Stimulated activated memory B cell treated with anti-CD40 and anti-IgM and Interleukin-4, amounts not matched to agents 10 μg/mL and 1 μg/mL and 100 μg/mL, for 72 hours (primary cell): Measurements from ENCODE around the gene RELL2.
A peak's percentile ranks its signal among the peaks of the same experiment; 100 is the strongest.

ENCODE experiments used
- ATAC-seq: fragments of 150-1000 bp; cut with Tn5 transposase; 2 replicates; pipeline ENCODE4 v1.10.0; 2021
- H3K27ac Mint-ChIP-seq: one replicate; pipeline ENCODE4 v1.8.0; 2022; ENCODE audit warnings: mild to moderate bottlenecking, mixed read lengths
- H3K27me3 Mint-ChIP-seq: one replicate; pipeline ENCODE4 v1.8.0; 2022; ENCODE audit warnings: mixed read lengths
- H3K36me3 Mint-ChIP-seq: one replicate; pipeline ENCODE4 v1.8.0; 2022; ENCODE audit warnings: mixed read lengths
- H3K4me1 Mint-ChIP-seq: one replicate; pipeline ENCODE4 v1.8.0; 2022; ENCODE audit warnings: mixed read lengths
- H3K4me3 Mint-ChIP-seq: one replicate; pipeline ENCODE4 v1.8.0; 2022; ENCODE audit warnings: mild to moderate bottlenecking, moderate library complexity, mixed read lengths
- H3K9me3 Mint-ChIP-seq: one replicate; pipeline ENCODE4 v1.8.0; 2022; ENCODE audit warnings: mixed read lengths

The RELL2 gene

DNA sequence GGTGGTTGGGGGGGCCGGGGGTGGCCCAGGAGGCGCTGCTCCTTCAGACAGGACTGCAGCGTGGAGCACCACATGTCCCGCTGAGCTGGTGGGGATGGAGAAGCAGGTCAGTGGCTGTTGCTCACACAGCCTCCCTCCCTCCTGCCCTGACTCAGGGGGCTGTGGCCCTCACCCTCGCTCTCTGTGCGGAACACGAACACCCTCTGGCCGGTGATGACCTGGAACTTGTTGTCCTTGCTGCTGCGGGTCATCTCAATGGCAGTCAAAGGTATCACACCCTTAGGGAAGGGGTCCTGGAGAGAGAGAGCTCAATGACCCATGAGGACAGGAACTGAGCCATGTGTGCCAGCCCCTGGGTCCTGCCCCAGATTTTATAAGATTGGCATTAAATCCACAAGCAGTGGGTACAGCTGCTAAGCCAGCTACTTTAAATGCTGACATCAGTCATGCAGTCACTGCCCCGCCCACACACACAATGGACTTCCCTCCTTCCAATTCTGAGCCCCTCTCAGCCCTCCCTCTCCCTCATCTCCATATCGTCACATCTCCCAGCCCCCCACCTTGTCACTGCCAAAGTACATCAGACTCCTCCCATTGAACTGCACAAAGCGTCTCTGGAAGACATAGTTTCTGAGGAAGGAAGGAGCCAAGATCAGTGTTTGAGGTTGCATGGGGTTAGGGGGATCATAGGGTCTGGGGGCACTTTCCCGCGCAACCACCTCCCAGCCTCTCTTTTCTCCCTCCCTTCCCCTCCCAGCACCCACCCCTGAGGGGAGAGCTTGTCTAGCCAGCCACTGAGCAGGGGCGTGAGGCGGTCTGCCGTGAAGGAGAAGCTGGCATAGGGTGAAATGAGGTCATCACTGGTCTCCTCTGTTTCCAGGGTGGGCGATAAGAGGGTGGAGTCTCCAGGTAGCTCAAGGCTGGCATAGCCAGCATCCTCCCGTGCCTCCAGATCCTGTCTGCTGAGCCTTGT lies 36.3 kb downstream of the RELL2 start:
- Mint-ChIP-seq H3K27me3 (peaks cover 4% of the 10 kb centered on the region), H3K36me3 (no peaks in the 10 kb centered on the region), H3K9me3 (no peaks in the 10 kb centered on the region), H3K4me1 (no peaks in the 10 kb centered on the region), H3K27ac (no peak overlapping the region), H3K4me3 (no peak overlapping the region)
- ATAC-seq, result no peak

DNA sequence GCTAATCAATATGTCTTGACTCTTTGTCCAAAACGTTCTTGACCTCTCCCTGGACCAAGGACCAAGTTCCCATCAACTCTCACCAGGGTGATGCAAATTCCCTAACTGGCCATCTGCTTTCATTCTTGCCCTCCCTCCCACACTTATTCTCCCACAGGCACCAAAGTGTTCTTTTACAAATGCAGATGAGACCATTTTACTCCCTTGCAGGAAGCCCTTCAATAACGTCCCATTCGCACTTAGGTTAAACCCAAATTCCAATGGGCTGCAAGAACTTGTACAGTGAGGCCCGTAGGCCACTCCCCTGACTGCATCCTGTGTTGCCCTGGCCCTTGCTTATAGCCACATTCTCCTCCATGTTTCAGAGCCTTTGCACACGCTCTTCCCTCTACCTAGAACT lies 38.0 kb downstream of the RELL2 start:
- no peak overlapping the region for H3K27ac Mint-ChIP-seq
- H3K27me3 Mint-ChIP-seq, result peaks cover 8% of the 10 kb centered on the region
- no peak for ATAC-seq
- no peaks in the 10 kb centered on the region for H3K36me3 Mint-ChIP-seq
- no peak overlapping the region for H3K4me3 Mint-ChIP-seq
- H3K9me3 Mint-ChIP-seq, result no peaks in the 10 kb centered on the region
- H3K4me1 Mint-ChIP-seq, result no peaks in the 10 kb centered on the region

DNA sequence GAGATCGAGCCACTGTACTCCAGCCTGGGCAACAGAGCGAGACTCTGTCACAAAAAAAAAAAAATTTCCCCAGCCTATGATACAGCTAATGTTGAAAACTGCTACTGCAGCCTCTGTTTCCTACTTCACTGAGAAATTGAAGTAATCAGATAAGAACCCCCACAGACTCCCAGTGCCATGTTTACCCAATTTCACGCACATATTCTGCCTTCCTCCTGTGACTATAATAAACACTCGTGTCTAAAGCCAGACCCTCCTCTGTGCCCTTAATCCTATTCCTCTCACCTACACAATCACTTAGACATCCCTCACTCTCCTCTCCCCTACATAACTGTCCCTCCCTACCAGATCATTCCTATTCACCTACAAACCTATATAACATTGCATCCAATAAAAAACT lies 38.9 kb downstream of the RELL2 start:
- Mint-ChIP-seq H3K27me3 (peaks cover 8% of the 10 kb centered on the region), H3K36me3 (no peaks in the 10 kb centered on the region), H3K27ac (no peak overlapping the region), H3K9me3 (no peaks in the 10 kb centered on the region), H3K4me3 (no peak overlapping the region), H3K4me1 (no peaks in the 10 kb centered on the region)
- ATAC-seq, result no peak

DNA sequence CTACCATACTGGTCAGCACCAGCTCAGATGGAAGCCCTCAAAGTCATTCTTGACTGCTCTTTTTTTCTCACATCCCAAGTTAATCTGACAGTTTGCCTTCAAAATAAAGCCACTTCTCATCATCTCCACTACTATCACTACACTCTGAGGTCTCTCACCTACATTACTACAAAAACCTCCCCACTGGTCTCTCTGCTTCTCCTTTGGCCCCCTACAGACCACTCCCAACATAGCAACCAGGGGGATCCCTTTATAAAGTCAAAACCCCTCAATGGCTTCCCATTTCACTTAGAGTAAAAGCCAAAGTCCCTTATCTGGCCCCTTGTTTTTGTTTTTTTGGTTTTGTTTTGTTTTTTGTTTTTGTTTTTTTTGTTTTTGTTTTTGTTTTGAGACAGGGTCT lies 40.6 kb downstream of the RELL2 start:
- Mint-ChIP-seq H3K4me3 (no peak overlapping the region), H3K4me1 (peaks cover 9% of the 10 kb centered on the region), H3K27me3 (peaks cover 8% of the 10 kb centered on the region), H3K9me3 (no peaks in the 10 kb centered on the region), H3K36me3 (no peaks in the 10 kb centered on the region), H3K27ac (no peak overlapping the region)
- no peak for ATAC-seq

DNA sequence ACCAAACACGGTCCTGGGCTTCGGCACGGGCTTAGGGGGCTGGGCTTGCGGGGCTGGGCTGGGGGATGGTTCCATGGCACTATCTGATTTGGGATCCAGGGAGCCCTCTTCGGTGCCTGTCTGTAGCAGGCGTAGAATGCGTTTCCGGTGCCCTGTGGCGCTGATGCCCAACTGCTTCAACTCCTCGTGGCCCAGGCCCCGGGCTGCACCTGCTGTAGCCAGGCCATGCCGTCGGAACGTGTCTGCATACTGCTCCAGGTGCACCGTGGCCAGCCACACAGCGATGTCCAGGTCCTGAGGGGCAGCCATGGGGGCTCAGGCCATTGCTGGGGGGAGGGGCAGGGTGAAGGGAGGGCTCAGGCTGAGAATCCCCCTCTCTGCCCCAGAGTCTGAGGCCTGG lies 43.4 kb downstream of the RELL2 start:
- Mint-ChIP-seq H3K4me3 (no peak overlapping the region), H3K27ac (no peak overlapping the region), H3K27me3 (peaks cover 8% of the 10 kb centered on the region), H3K4me1 (peaks cover 26% of the 10 kb centered on the region), H3K36me3 (no peaks in the 10 kb centered on the region), H3K9me3 (no peaks in the 10 kb centered on the region)
- no peak for ATAC-seq

DNA sequence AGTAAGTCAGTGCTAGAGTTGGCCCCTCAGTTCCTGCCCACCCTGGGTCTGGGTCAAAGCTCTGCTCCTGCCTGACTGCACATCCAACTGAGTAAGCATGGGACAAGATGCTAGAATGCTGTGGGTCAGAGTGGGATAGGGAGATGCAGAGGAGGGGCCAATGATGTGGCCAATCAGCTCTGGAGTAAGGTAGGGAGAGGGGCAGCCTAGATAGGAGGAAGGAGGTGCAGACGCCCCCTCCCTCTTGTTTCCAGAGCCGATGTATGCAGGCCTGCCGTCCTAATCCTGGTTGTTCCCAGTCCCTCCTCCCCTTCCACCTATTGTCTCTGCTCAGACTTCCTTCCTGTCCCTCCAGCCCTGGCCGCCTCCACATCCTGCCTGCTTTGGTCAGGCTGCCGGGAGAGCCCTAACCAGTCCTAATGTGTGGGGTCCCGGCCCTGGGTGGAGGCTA lies 44.0 kb downstream of the RELL2 start:
- no peaks in the 10 kb centered on the region for H3K36me3 Mint-ChIP-seq
- no peaks in the 10 kb centered on the region for H3K9me3 Mint-ChIP-seq
- H3K4me1 Mint-ChIP-seq, result peaks cover 26% of the 10 kb centered on the region
- H3K27me3 Mint-ChIP-seq, result peaks cover 8% of the 10 kb centered on the region
- no peak for ATAC-seq
- H3K4me3 Mint-ChIP-seq, result no peak overlapping the region
- H3K27ac Mint-ChIP-seq, result no peak overlapping the region

DNA sequence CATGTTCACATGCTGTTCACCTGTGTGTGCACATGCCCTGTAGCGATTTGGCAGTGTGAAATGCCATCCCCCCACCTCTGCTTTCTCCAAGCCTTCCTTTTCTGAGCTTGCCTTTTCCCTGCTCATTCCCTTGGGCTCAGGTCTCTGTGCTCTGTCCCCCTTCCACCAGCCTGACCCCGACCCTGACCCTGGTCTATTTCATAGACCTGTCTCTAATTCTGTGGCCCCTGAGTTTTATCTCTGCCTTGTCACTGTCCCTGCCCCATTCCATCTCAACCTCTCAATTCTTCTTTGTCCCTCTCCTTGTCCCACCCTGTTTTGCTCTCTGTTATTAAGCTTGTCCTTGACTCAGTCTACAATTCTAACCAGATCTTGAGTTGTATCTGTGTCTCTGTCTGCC lies 44.5 kb downstream of the RELL2 start:
- H3K27ac Mint-ChIP-seq, result no peak overlapping the region
- H3K4me3 Mint-ChIP-seq, result no peak overlapping the region
- H3K4me1 Mint-ChIP-seq, result peaks cover 26% of the 10 kb centered on the region
- no peaks in the 10 kb centered on the region for H3K9me3 Mint-ChIP-seq
- no peak for ATAC-seq
- H3K27me3 Mint-ChIP-seq, result peaks cover 8% of the 10 kb centered on the region
- no peaks in the 10 kb centered on the region for H3K36me3 Mint-ChIP-seq

DNA sequence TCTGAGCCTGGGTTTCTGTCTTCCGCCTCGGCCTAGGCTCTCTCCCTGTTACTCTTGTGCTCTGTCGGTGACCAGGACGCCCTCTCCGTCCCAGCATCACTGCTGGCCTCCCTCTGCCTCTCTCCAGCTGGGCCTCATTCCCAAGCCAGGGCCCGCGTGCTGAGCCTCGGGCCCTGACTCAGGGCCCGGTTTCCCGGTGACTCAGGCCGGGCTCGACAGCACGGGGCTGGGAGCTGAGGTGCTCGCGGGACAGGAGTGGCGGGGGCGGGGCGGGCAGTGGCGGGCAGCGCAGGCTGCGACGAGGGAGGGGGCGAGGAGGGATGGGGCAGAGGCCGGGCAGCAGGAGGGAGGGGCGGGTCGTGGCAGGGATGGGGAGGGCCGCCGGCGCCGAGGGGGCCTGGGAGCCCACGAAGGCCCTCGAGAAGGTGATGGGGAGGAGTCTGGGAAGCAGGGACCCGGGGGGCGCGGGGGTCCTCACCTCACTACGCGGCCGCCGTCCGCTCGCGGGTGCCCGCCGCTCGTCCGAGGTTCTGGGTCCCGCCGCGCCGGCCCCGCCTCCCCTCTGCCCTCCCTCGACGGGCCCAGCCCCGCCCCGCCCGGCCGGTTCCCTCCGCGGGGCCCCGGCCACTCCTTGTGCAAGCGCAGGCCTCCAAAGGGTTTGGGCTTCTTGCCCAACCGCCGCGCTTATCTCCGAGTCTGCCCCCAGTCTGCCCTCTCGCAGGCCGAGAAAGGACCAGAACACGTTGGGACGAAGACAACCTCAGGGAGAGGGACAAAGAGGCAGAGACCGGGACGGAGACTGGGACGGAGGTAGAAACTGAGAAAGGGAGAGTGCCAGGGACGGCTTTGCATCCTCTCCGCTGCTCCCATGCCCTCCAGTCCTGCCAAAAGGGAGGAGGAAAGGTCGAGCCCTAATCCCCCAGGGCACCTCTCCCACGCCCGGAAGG lies 45.2 kb downstream of the RELL2 start, which contains the start of gene ARAP3:
Gene ARAP3, minus strand, starts transcription at position 536 of the 947 bp plus-strand sequence. CDS start 1,744 bp downstream, outside the sequence.
- Mint-ChIP-seq H3K36me3 (no peaks in the 10 kb centered on the region), H3K27ac (no peak within 1 kb of the TSS), H3K4me1 (peaks cover 26% of the 10 kb centered on the region), H3K27me3 (peaks cover 8% of the 10 kb centered on the region), H3K9me3 (no peaks in the 10 kb centered on the region), H3K4me3 (peak within 1 kb of the TSS; percentile 72)
- peak; percentile 76 for ATAC-seq

DNA sequence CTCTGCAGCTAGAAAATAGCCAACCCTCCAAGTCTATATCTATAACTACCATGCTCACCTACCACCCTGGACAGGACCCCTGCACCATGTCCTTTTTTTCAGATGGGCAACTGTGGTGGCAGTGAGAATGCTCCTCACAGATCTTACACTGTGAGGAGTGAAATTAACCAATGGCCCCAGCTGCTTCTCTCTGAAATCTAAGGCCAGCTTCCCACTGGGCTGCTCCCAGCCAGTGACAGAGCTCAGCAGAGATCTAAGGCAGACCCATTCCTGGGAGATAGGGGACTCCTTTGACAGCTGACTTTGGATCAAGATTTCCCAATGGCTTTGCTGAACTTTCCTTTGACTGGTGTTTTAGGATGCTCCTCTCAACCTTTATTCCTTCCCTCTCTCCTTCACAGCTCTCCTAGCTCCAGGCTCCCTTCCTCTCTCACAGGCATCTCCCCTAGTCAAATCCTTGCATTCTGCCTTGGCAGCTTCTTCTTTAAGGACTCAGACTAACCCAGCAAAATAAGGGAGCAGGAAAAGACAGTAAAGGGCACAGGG lies 46.9 kb downstream of the RELL2 start:
- ATAC-seq, result no peak
- Mint-ChIP-seq H3K4me1 (peaks cover 26% of the 10 kb centered on the region), H3K4me3 (no peak overlapping the region), H3K27me3 (no peaks in the 10 kb centered on the region), H3K36me3 (no peaks in the 10 kb centered on the region), H3K27ac (no peak overlapping the region), H3K9me3 (no peaks in the 10 kb centered on the region)

DNA sequence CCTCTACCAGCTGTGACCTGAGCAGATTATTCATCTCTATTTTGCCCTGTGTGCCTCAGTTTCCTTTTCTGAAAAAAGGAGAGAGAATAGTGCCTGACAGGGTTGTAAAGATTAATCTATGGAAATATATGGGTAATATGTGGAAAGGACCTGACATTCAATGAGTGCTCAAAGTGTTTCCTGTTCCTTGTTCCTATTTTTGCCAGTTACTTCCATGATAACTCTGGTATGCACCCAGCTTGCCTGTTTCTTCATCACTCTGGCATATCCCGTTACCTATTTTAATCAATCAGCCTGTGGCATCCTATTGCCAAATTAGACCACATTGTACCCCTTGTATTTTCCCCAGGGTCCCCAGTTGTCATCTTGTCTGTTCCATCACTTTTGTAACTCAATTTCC lies 48.8 kb downstream of the RELL2 start:
- no peak for ATAC-seq
- Mint-ChIP-seq H3K9me3 (no peaks in the 10 kb centered on the region), H3K4me1 (peaks cover 26% of the 10 kb centered on the region), H3K27me3 (no peaks in the 10 kb centered on the region), H3K27ac (no peak overlapping the region), H3K36me3 (no peaks in the 10 kb centered on the region), H3K4me3 (no peak overlapping the region)

DNA sequence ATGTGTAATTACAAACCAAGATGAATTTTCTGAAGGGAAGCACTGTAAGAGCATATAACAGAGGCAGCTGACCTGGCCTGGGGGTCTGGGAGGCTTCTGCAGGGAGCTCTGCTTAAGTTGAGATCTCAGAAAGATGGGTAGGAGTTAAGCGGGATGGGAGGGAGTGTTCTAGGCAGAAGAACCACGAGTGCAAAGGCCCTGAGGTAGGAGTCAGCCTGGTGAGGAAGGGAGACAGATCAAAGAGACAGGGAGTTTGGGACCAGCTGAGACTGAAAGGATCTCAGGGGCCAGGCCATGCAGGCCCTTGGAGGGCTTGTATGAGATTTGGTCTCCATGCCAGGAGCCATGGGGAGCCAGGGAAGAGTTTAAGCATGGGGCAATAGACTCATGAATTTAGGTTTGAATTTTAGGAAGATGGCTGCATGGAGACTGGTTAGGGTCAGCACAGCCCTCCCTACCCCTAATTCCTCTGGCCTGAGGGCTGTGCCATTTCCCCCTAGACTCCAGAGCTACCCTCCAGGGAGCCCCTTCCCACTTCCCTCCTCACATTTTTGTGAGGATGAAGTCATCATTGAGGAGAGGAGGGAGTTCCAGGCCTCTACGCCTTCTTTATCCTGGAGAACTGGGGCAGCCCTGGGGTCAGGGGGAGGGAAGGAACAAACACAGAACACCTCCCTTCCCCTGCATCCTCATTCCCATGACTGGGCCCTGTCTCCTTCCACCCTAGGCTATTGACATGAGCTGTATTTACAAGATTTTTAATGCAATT lies 50.0 kb downstream of the RELL2 start:
- Mint-ChIP-seq H3K27ac (no peak overlapping the region), H3K4me1 (peaks cover 22% of the 10 kb centered on the region), H3K9me3 (no peaks in the 10 kb centered on the region), H3K4me3 (no peak overlapping the region), H3K27me3 (peaks cover under 1% of the 10 kb centered on the region), H3K36me3 (no peaks in the 10 kb centered on the region)
- ATAC-seq, result no peak
